Measurements from ENCODE around the gene GRHL1. TPM values are rescaled to one million over a fixed set of nuclear protein-coding genes. Genes with fewer than 3 reads are reported as not detected.

GRHL1 gene
- total and polyA plus RNA-seq, 9 of the 15 experiments (the other 6 are each of a cell fraction or from before 2014, with no cell fraction given), result 1.7 to 6.1 (median 4.7) TPM

- peak within 1 kb of the TSS; percentile 91 for H2AFZ ChIP-seq (ENCODE audit: low read depth, low read length)
- peak within 1 kb of the TSS; percentile 61 for H3K4me3 ChIP-seq
- DNase-seq (ENCODE audit: extremely low read depth in 1 of 4, low spot score in 3 of 4), result peak; percentile 90 to 96 (median 94)
- WGBS (ENCODE audit: insufficient coverage, low coverage, missing lambda C conversion rate), result 2% methylated on average over 63 of the region's 104 CpGs
- no peaks in the 10 kb centered on the region for H3K27me3 ChIP-seq (ENCODE audit: control insufficient read depth in 2 of 2, insufficient read depth in 2 of 2, low read length in 2 of 2)
- no TSS peak for BruUV-seq (replicated peaks)
- peak within 1 kb of the TSS; percentile 90 for H3K4me2 ChIP-seq (ENCODE audit: insufficient read depth, low read length)
- intact Hi-C loops (cut with micrococcal nuclease) (no loop called here), in situ Hi-C loops (cut with MboI) (no loop called here)
- peak within 1 kb of the TSS; percentile 99 for H3K27ac ChIP-seq (ENCODE audit: extremely low read depth, low read depth, low read length)
- H3K36me3 ChIP-seq (ENCODE audit: control insufficient read depth, insufficient read depth, low read length), result peaks cover 31% of the 10 kb centered on the region
- peak; percentile 75 for ATAC-seq
- H4K20me1 ChIP-seq (replicated peaks; ENCODE audit: control insufficient read depth, insufficient read depth, low read length), result peaks cover 6% of the 10 kb centered on the region; the same call in 1 of the 2 replicates
- peaks cover 7% of the 10 kb centered on the region for H3K9me1 ChIP-seq (ENCODE audit: control insufficient read depth, insufficient read depth, low read length)
- H3K79me2 ChIP-seq (ENCODE audit: control insufficient read depth, insufficient read depth, low read length), result peaks cover 26% of the 10 kb centered on the region
- H3K4me1 ChIP-seq (replicated peaks in 1 of 2; ENCODE audit: control insufficient read depth in 2 of 2, insufficient read depth in 2 of 2, low read length in 2 of 2), result peaks cover 9 to 57% of the 10 kb centered on the region in 2 experiments; a peak in 4 of 5 replicates
- ChIA-PET CTCF (ENCODE audit: low intra/inter-chr PET ratio) (interaction anchor here (0.6 kb wide), 1 partner anchor 207 kb away, joined by 4 read pairs; no protein-coding TSS in a partner anchor), POLR2A (interaction anchor here (0.6 to 2.9 kb wide), 10 partner anchors 9 to 411 kb away, joined by 3 to 18 read pairs (median 4); no protein-coding TSS in a partner anchor)
- H3K9me3 ChIP-seq (replicated peaks; ENCODE audit: control insufficient read depth, insufficient read depth, low read depth, low read length), result 0 out of 2 replicates have a peak, but pooled peaks cover 2% of the 10 kb centered on the region
- no peak for FAIRE-seq
- H3K9ac ChIP-seq (ENCODE audit: insufficient read depth in 1 of 2, low read depth in 2 of 2, low read length in 2 of 2), result peak within 1 kb of the TSS; percentile 83 to 94
- TF ChIP-seq TEAD4 (IDR thresholded peaks at IDR 0.05; ENCODE audit: low read length) (no peak), TEAD4 (CRISPR knock-in tag; IDR thresholded peaks at IDR 0.05; ENCODE audit: borderline replicate concordance) (peak; percentile 95; the same call in 1 of the 2 replicates), RBM25 (IDR thresholded peaks at IDR 0.05; ENCODE audit: low read depth, low read length, severe bottlenecking) (peak; percentile 97), SRSF9 (IDR thresholded peaks at IDR 0.05; ENCODE audit: borderline replicate concordance, low read depth, low read length) (no peak), KLF10 (CRISPR knock-in tag; IDR thresholded peaks at IDR 0.05) (no peak), NCOA2 (IDR thresholded peaks at IDR 0.05; ENCODE audit: partially characterized antibody in 2 of 2) (no peak), E2F1 (CRISPR knock-in tag; IDR thresholded peaks at IDR 0.05) (0 out of 2 replicates have a peak, but pooled peaks have one; percentile 71), BHLHE40 (IDR thresholded peaks at IDR 0.05; ENCODE audit: low read length) (peak; percentile 98), GABPA (tag; conservative IDR thresholded peaks at IDR 0.05; ENCODE audit: low read depth) (no peak), MITF (IDR thresholded peaks at IDR 0.05) (peak; percentile 72), SRSF7 (optimal IDR thresholded peaks at IDR 0.05; ENCODE audit: low read depth, low read length) (no peak), STAG1 (CRISPR knock-in tag; IDR thresholded peaks at IDR 0.05; ENCODE audit: borderline replicate concordance) (peak; percentile 59; the same call in 1 of the 2 replicates), AFF4 (CRISPR knock-in tag; IDR thresholded peaks at IDR 0.05) (peak; percentile 56; the same call in 1 of the 2 replicates), ZNF79 (CRISPR knock-in tag; IDR thresholded peaks at IDR 0.05; ENCODE audit: low read depth) (no peak), ZNF431 (CRISPR knock-in tag; IDR thresholded peaks at IDR 0.05) (peak; percentile 59; the same call in 1 of the 2 replicates), CAMTA2 (CRISPR knock-in tag; conservative IDR thresholded peaks at IDR 0.05) (no peak)
Observed at GRCh38 chr2:10043256-10043905, 91.9 kb downstream of the GRHL1 start, which contains the start of gene KLF11. KLF11 (plus strand) TSS chr2:10043550; CDS start chr2:10043717, 167 bp downstream.

Data from K562 (cell line).